ENCODE data around the gene SACS.

Gene SACS

DNA sequence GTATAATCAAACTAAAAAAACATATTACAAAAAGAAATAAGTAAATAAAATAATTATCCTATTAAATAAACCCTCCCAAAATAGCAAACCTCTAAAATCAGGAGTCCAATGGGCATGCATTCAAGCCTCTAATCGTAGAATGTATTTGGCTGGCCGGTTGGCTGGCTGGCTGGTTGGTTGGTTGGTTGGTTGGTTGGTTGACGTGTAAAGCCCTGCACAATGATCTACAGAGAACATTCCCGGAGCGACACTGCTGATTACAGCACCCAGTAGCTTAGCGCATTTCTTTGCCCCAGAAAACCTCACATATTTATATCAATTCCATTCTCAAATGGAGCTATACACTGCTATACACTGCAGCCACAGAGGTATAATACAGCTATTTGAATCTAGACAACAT is 65.6 kb downstream of the SACS start:
- no peak for DNase-seq (ENCODE audit: low read depth in 2 of 2)

DNA sequence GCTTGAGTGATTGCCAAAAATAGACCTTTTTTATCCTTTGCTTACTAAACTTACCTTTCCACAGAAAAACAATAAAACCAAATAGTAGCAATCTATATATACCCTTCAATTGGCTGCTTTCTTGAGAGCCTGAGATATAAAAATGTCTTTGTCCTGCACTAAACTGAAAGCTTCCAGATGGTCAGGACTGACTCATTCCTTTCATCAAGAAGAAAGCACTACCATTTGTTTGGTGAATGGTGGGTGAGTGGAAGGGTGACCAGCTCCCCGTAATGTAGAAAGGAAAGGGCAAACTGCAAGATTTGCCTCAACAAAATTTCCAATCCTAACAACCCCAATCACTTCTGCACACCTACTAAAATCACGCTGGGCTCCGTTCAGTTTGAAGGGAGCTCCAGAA is 67.8 kb downstream of the SACS start:
- no peak for DNase-seq (ENCODE audit: low read depth in 2 of 2)

DNA sequence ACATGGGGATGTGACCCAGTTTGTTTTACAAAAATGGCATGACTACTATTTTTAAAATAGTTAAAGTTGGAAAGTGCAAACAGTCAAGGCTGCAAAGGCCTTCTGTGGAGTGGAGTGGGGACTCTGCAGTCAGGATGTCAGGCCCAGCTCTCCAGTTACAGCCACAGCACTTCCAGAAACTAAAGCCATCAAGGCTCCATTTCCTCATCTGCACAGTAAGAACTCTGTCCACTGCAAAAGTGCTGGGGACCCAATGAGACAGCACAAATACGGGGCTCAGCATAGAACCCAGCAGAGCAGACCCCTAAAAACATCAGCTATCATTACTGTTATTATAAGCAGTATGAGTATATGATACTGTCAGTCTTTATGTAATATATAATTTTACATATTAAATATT is 73.6 kb downstream of the SACS start:
- no peak for DNase-seq (ENCODE audit: low read depth in 2 of 2)

DNA sequence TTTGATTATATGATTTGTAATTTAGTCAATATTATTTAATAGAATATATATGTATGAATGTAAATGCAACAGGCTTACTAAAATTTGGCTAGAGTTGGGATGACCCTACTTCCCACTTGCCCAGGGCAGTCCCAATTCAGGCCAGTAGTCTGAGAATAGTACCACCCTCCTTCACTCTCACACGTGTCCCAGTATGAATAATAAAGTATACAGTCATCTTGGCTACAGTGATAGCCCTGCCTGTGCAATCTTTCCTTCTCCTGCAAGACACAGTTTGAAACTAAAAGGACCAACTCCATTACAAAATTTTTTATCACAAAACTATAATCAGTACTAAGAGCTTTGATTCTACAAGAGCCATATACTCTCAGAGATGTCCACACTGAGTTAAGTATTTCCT is 76.2 kb downstream of the SACS start:
- DNase-seq (ENCODE audit: low read depth in 2 of 2): no peak

DNA sequence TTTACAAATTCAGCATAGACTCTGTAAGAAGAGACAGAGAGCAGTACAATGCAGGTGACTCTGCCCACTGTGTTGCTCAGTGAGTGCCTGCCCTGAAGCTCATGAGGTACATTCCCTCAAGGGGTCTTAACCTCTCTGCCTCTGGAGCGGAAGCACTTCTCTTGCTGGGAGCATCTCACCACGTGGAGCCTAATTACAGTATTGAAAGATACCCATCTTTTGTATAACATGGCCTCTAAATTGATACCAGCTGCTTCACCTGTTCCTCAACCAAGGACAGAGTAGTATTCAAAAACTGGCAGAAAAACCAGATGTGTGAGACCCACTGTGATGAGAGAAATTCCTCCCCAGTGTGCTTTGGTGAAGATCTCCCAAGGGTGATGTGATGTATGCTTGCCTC is 77.1 kb downstream of the SACS start:
- DNase-seq (ENCODE audit: low read depth in 2 of 2): no peak

DNA sequence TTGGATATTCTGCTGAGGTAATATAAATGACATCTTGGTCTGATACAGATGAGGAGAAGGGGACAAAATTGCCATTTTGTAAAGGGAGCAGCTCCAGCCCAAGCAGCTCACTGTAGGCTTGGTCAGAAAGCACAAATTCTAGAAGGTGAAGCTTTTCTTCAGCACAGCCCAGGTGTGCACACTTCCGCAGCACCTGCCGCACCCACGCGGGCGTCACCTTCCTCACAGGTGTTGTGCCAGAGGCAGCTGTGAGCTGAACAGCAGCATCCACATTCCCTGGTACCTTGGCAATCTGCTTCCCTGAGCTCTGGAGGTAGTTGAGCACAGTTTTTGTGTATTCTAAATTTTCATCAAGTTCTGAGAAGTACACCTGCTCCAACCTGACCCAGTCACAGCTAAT is 79.0 kb downstream of the SACS start:
- DNase-seq (ENCODE audit: low read depth in 2 of 2): no peak

DNA sequence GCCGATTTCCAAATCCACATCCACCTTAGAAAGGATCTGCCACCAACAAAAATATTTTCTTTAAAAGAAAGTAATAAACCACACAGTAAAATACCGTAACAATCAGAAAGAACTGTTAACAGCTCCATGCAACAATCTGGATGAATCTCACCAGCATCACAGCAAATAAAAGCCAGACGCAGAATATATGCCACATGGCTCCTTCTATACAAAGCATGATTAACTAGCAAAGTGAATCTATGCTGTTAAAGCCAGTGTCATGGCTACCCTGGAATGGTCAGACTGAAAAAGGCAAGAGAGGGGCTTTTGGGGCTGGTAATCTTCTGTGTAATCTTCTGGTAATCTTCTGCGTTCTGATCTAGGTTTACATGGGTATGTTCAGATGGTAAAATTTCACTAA is 81.3 kb downstream of the SACS start:
- DNase-seq (ENCODE audit: low read depth in 2 of 2): no peak

DNA sequence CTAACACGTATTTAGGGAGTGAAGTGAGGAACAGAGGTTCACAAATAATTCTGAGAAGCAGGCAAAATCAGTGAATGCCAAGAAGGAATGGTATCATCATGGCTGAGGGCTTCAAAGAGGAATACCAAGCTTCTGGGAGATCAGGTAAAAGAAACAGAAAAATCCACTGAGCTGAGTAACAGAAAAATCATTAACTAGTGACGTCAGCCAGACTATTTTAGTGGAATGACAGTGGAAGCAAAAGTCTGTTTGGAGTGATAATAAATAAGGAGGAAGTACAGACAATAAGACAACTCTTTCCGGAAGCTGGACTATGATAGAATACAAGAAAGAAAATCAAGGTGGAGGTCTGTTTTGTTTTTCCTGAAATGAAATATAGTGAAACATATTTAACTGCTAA is 83.5 kb downstream of the SACS start:
- DNase-seq (ENCODE audit: low read depth in 2 of 2): no peak

DNA sequence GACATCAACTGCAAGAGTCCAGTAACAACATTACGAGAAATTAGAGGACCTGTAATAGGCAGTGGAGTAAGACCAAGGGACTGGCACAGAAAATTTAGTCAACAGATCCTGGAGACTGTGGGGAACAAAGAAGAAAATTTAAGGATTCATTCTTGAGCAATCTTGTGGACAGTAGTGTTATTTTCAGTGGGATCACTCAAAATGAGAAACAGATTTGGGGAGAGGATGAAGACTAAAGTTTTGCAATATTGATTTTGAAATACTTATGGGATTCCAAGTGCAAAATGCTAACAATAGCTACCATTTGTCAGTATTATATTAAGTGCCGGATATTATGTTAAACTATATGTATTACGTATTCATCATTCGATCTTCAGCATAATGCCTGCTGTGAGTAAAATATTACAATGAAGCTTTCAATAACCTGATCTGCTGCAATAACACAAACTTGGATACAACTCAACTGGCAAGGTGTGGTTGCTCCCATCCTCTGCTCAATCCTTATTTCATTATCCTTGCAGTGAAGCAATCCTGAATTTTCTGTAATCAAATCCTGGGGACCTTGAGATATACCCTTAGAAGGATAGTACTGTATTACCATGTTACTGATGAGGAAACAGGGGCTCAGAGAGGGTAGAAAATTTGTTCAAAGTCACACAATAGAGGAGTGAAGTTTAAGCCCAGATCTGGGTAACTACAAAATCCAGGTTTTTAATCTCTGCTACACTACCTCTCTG is 84.2 kb downstream of the SACS start:
- no peak for DNase-seq (ENCODE audit: low read depth in 2 of 2)

DNA sequence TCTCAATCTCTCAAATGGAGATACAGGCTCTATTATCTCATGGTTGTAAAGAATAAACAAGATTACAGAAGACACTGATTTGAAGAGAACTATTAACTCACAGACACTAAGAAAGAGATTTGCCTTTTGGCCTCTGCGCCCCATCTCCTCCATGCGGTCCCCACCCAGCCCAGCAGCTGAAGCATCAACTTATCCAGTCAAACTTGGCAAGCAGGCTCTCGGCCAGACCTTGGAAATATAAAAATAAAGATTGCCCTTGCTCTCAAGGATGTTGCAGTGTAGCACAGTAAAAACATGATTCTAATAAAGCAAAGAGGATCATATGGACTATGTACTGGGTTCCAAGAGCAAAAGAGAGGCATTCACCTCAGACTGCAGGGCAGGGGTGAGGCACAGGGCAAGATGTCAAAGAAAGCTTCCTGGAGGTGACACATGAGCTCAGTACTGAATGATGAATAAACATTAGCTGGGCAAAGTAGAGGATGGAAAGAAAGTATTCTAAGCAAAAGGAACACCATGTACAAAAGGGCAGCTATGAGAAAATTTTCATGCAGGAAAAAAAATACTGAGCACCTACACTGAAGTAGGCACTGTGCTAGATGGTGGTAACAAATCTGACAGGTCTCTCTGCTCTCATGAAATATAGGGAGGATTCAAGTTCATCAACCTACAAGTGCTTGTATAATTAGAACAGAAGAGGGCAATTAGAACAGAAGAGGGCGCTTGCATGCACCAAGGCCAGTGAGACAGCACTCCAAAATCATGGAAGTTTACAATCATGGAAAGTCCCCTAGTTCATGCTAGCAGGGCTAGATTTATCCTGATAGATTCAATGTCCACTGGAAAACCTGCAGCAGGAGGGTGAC is 85.0 kb downstream of the SACS start:
- no peak for DNase-seq (ENCODE audit: low read depth in 2 of 2)

DNA sequence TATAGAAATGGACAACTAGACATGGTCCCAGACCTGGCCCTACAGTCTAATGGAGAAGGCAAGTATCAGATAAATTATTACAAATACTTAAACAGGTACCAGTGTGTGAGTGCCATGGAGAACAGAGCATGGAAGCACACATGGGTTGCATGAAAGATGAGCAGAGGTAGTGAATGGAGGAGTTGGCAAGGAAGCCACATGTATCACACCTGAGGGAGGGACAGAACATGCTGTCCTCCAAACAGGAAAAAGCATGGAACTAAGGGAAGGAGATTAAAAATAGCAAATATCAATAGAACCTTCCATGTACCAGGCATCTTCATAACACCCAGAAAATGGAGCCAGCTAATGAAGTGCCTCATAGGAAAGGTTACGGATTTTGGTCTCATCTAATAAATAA is 85.9 kb downstream of the SACS start:
- DNase-seq (ENCODE audit: low read depth in 2 of 2): no peak

DNA sequence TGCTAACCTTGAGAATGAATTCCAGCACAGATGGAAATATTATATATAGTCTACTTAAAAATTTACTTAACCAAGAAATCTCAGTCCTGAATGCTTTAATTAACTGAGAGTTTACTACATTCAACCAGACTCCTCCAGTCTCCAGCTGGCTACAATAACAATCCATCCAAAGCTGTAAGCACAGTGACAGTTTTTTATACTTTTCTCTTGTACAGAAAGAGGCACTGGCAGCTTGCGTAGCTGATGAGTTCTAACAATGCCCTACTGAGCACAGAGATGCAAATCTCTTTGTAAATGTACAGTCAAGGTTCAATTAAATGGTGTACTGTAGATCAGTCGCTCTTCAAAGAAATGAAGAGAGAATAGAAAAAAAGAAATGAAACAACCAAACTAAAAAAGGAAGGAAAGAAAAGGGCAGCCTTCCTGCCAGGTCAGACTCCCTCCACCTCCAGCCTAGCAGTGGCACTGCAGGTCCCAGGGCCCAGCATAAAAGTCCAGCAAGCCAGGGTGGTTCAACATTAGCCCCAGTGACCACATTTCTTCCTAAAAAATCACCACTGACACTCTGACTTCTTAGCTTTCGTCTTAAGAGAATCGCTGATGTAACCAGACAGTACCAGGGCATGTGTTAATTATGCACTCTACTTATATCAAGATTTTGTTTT is 88.4 kb downstream of the SACS start:
- no peak for DNase-seq (ENCODE audit: low read depth in 2 of 2)

DNA sequence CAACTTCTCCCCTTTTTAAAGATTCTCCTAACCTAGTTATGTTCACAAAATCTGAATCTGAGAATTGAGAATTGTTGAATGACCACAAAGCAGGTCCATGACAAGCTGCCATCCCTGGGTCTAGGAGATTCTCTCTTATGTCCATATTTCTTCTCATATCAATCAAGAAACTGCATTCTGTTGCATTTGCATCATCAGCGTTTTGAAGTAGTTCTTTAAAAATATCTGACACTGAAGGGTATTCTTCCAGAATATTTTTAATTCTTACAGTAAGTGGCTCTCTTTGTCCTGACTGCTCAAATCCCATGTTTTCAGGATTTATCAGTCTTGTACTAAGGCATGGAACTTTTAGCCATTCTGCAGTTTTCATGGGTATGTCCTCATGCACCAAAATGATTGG is 94.3 kb downstream of the SACS start:
- DNase-seq (ENCODE audit: low read depth in 2 of 2): no peak

DNA sequence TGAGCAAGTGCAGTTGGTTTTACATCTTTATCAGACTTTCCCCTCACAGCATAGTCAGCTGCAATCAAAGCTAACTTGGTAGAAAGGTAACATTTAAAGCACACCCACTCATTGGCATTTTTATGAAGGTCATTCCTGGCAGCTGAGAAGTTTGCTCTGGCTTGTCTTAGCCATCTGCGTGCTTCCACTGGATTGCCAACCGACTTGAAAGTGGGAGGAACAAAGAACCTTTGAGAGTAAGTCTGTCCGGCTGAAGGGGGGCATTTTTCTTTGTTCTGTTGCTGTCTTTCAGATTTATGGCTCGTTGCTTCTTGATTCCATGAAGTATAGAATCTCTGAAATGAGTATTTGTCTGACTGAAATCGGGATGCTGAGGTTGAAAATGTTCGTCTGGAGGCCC is 103.1 kb downstream of the SACS start:
- DNase-seq (ENCODE audit: low read depth in 2 of 2): no peak

DNA sequence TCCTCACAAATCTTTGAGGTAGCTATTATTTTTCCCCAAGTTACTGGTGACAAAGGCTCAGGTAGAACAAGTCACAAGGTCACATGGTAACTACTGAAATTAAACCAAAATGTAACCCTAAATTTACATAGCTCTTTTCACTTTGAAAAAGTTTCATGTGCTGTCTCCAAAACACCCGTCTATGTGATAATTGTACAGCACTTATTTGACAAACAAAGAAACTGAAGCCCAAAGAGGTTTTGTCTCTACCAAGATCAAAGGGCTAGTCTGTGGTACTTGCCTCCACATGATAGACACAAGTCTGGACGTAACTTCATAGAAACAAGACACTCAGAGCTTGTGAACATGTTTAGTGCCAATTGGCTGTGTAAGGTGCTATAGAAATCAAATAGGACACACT is 108.3 kb downstream of the SACS start:
- no peak for DNase-seq (ENCODE audit: low read depth in 2 of 2)

DNA sequence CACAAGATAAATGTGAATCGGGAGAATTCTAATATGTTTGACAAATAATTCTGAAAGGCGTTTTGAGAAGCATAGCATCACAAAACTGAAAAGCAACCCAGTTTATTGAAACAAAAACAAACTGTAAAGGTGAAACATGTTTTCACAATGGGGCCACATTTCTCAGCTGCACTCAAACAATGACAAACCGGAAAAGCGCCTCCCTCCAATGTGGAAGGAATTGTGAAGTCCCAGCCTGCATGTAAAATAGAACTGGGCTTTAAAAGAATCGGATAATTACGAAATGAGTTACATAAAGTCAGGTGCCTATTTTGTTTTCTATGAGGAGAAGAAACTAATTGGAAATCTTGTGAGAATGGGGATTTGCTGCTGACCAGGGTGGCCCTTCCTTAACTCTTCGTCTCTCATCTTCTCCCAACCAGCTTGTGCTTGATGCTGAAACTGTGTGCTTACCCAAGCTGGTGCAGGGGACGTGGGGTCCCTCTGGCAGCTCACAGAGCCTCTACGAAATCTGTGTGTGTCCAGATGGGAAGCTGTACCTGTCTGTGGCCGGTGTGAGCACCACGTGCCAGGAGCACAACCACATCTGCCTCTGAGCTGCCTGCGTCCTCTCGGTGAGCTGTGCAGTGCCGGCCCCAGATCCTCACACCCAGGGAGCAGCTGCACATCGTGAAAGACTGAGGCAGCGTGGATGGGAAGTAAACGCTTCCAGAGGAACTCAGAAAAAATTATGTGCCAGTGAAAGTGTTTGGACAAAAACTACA is 109.4 kb downstream of the SACS start:
- no peak for DNase-seq (ENCODE audit: low read depth in 2 of 2)

DNA sequence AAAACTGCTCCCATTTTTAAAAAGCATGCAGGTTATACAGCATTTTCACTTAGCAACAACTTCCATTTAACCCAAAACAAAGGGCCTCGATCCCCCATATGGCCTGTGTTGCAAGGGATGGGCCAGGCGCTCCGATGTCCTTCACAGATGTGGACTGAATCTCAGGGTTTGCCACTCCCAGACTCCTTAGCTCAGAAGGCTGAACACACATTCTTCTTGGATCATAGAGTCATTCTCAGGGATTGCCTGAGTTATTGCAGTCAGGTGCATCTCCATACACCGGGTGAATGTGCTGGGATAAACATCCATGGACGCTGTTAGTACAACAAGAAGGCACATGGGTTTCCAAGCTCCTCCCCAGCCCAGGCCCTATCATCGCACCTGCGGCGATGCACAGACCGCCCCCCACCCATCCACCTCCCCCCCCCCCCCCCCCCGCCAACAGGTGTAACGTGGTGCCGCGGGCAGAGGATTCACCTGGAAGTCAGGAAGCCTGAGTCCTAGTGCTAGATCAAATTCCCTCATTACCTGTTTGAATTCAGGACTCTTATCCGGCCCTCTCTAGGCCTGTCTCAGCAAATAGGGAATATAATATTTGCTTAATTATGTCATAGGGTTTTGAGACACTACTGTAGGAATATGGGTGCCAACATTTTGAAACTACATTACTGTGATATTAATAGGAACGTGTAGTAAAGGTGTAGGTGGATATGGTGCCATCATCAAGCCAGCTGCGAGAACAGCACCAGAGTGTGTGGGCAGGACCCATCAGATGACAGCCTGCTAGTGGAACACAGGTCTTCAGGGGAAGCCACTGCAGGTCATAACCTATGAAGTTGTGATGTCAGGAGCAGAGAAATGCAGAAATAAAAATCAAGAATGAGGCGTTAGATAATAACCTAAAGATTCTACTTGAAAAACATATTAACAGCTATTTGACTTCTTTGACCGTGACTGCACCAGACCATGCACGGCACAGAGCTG is 110.9 kb downstream of the SACS start:
- no peak for DNase-seq (ENCODE audit: low read depth in 2 of 2)

DNA sequence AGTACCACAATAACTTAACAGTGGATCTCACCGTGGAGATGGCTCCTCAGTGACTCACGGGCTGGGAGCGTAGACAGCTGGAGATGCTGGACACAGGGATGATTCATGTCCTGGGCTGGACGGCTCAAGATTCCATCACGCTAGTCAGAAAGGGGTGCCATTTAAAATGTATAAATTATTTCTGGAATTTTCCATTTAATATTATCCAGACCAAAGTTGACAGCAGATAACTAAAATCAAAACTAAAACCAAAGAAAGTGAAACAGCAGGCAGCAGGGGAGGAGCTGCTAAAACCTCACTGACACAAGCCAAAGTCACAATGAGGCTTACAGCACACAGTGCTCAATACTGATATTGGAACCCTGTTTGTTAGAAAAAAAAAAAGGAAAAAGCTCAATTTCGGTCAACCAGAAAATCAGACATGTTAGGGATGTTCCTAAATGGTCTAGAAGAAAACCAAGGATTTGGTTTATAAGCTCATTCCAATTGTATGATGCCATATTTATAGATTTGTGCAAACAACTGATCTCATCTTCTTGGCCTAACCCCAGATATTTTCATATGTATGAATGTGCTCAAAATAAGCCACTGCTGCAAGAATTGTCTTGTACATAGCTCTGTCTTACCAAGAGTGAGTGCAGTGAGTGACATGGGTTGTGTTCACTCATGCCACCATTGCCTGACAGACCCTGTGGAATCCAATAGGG is 111.8 kb downstream of the SACS start:
- DNase-seq (ENCODE audit: low read depth in 2 of 2): no peak

DNA sequence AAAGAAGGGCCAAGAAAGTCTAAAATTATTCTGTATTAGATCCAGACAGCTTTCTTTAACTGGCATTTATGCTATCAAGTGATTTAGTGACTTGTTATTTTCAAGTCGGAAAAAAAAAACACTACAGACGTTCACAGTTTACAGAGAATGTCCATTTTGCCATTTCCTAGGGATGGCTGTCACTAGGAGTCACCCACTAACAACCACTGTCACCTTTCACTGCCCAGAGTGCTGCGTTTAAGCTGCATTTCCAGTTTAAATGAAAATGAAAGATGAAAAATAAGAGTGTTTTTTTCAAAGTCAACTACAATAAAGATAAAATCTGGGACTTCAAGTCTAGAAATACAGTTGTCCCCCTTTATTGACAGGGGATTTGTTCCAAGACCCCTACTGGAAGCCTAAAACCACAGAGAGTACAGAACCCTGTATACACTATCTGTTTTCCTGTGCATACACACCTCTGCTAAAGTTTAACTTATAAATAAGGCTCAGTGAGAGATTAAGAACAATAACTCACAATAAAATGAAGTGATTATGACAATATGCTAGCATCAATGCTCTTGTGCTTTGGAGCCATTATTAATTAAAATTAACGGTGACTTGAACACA is 112.5 kb downstream of the SACS start:
- DNase-seq (ENCODE audit: low read depth in 2 of 2): no peak

DNA sequence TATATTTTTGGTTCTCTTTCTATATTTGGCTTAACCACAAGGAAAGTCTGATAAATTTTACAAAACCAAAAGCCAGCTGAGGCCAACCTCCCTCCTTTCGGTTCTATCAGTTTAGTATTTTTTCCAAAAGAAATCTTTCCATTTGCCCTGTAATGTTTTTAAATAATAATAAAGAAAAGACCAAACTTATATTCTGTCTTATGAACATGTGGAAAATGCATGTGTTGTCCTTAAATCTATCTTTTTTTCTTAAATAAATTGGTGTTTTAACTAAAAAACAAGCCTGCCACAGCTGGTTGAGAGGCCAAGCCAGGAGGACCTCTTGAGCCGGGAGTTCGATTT is 113.6 kb downstream of the SACS start:
- DNase-seq (ENCODE audit: low read depth in 2 of 2): no peak
